NCI-H82 treated with DMSO at 0.1 percent for 48 hours (cell line): ENCODE data around the gene TMEM164.
A peak's percentile ranks its signal among the peaks of the same experiment; 100 is the strongest.

Experiments
- DNase-seq: peaks from one replicate; lab custom pipeline; 2025; ENCODE audit not compliant: unreplicated experiment; lab: John Stamatoyannopoulos, UW

Gene TMEM164

DNA sequence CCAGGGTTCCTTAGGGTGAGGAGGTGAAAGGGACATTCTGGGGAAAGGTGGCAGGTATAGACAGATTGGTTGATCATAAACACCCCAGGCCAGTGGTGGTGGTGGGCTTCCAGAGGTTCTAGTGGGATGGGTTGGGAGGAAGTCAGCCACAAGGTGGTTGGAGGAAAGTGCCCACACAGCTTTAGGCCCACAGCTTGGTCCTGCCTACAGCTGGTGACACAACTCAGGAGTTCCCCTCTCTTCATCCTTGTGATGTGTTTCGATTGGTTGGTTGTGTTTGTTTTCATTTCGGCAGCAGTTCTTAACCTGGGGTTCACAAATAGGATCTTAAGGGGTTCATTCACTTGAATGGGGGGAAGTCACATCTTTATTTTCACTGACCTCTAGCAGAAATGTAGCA lies 157.0 kb downstream of the TMEM164 start:
- no peak for DNase-seq

- no peak for DNase-seq
Observed at GRCh38 chrX:110161361-110161686, 158.4 kb downstream of the TMEM164 start.

GRCh38 chrX:110162131-110162530 lies 159.2 kb downstream of the TMEM164 start:
- no peak for DNase-seq

- no peak for DNase-seq
Observed at GRCh38 chrX:110162867-110163266, 160.0 kb downstream of the TMEM164 start.

- DNase-seq = no peak
Observed at GRCh38 chrX:110163488-110163887, 160.6 kb downstream of the TMEM164 start.

GRCh38 chrX:110167952-110168451 lies 165.1 kb downstream of the TMEM164 start:
- no peak for DNase-seq

DNA sequence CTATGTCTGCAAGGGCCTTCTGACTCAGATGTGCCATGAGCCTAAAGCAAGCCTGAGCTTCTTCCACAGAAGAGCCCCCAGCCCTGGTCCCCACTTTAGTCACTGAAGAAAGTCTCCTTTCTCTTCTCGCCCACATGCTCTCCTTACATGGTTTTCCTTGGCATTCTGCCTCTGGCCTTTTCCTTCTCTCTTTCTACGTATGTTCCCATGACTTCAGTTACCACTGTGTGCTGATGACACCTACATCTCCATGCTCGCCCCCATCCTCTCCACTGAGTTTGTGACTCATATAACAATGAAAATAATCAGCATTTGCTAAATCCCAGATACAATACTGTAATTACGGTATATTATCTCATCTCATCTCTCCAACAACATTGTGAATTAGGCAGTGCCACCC lies 165.7 kb downstream of the TMEM164 start:
- no peak for DNase-seq

- no peak for DNase-seq
Observed at GRCh38 chrX:110170029-110170428, 167.1 kb downstream of the TMEM164 start.

- no peak for DNase-seq
Observed at GRCh38 chrX:110171442-110171841, 168.5 kb downstream of the TMEM164 start.

GRCh38 chrX:110172215-110172614 lies 169.3 kb downstream of the TMEM164 start:
- DNase-seq = no peak

GRCh38 chrX:110173192-110174175 lies 170.6 kb downstream of the TMEM164 start:
- no peak for DNase-seq

GRCh38 chrX:110175146-110175545 lies 172.2 kb downstream of the TMEM164 start:
- no peak for DNase-seq

- DNase-seq = no peak
Observed at GRCh38 chrX:110175696-110176095, 172.8 kb downstream of the TMEM164 start.

GRCh38 chrX:110178179-110178865 lies 175.4 kb downstream of the TMEM164 start:
- peak; percentile 81 for DNase-seq

DNA sequence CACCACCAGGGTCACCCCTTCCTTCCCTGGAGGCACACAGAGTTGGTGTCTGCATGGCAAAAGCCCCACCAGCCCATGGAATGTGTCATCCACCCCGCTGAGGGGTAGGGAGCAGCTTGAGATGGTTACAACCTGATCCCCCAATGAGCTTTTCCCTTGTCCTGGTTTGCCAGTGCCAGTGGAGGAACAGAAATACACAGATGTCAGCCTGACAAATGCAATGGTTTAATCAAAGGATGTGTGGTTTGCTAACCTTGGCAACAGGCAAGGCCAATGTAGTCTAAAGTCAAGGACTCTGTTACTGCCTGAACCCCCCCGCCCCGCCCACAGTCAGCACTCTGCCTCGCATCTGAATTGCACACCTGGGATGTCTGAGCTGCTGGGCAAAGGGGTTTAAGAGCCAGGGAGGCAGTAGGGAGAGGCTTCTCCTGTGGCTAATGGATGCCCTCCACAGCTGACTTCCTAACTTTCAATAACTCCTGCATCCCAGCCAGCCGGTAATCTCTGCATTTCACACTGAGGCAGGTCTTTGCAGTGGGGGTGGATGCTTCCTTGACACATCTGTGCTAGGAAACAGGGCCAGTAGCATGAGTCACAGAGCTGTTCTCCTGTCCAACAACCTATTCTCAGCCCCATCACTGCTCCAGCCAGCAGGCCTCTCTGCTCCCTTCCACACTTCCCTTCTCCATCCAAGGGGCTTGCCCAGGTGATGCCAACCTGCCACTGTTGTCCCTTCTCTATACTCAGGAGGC lies 177.4 kb downstream of the TMEM164 start:
- no peak for DNase-seq

DNA sequence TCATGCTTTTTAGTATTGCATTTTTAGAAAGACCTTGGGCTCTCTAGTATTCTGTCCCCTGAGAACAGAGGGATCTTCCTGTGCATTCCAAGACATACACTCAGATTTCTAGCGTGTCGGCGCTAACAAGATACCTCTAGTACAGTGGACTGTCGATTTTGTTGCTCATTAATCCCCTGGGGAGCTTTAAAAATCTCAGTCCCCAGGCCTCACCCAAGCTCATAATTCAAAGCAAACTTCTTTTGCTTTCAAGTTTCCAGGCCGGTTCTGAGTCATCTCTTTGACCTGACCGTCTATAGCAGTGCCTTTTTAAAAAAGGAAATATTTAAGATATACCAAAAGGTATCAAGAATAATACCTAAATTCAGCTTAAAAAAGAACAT lies 178.0 kb downstream of the TMEM164 start:
- peak; percentile 3 for DNase-seq

DNA sequence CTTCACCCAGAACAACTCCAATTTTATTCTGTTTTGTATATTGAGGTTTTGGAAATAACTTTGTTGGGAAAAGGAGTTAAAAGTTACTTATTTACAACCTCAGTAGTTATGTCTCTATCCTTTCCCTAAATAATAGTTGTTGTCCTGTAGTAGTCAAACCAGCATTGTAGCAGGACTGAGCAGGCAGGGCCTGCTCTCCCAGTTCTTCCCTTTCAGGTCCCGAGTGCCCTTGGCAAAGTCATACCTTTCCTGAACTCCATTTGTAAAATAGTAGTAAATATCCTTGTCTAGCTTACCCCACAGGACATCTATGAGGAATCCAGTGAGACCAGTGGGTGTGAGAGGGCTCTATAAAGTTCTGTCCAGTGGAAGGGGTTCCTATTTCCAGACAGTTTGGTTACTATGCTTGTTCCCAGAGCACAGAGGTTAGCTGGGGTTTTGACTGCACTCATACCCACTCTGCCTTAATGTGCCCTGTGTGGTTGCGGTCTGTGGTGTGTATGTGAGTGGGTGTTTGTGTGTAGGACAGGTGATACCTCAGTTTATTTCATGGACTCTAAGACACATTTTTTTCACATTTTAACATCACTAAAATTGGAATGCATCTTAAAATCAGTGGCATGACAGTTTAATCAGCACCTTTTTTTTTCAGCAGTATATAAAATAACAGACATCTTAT lies 178.7 kb downstream of the TMEM164 start:
- no peak for DNase-seq

GRCh38 chrX:110182362-110182761 lies 179.4 kb downstream of the TMEM164 start:
- no peak for DNase-seq

- peak; percentile 71 for DNase-seq
Observed at GRCh38 chrX:110182865-110183264, 180.0 kb downstream of the TMEM164 start.

- DNase-seq = no peak
Observed at GRCh38 chrX:110183314-110183713, 180.4 kb downstream of the TMEM164 start.
